Gastroesophageal sphincter (tissue), 3 donors: ENCODE results near the gene CIP2A.

Source experiments
- CTCF ChIP-seq, 4 experiments: fragments of 200-600 bp in 2 of 4; fragments of 450-650 bp in 2 of 4; sonication (generic) in 1 of 4; IDR thresholded peaks; one replicate each; pipeline ENCODE4 v1.5.1; 2017 to 2019; ENCODE audit warnings: antibody characterized with exemption in 4 of 4, mild to moderate bottlenecking in 2 of 4, moderate library complexity in 2 of 4
- EP300 ChIP-seq: sonication (generic); formaldehyde crosslinking; IDR thresholded peaks from one replicate; pipeline ENCODE4 v1.6.1; 2017; ENCODE audit warnings: antibody characterized with exemption, mild to moderate bottlenecking
- POLR2A ChIP-seq, 2 donors: fragments of 450-650 bp; IDR thresholded peaks; one replicate each; pipeline ENCODE4 v1.6.1; 2017; ENCODE audit warnings: antibody characterized with exemption in 2 of 2, mild to moderate bottlenecking in 2 of 2, moderate library complexity in 1 of 2
- POLR2AphosphoS5 ChIP-seq: sonication (generic); formaldehyde crosslinking; IDR thresholded peaks from one replicate; pipeline ENCODE4 v1.6.1; 2017; ENCODE audit warnings: antibody characterized with exemption

GRCh38 chr3:108511490-108511889 lies 77.7 kb downstream of the CIP2A start:
- TF ChIP-seq EP300 (no peak), CTCF (IDR thresholded peaks at IDR 0.05) (no peak), POLR2A (IDR thresholded peaks at IDR 0.05) (no peak), POLR2AphosphoS5 (no peak)
